Left colon (tissue), 2 donors: ENCODE results near the gene DSCAM. TPM values are rescaled to one million over a fixed set of nuclear protein-coding genes. Genes with fewer than 3 reads are reported as not detected.

Experiments
- ATAC-seq: fragments of 200-7000 bp; cut with Tn5 transposase; one replicate; pipeline ENCODE4 v1.9.1; 2020; ENCODE audit warnings: mild to moderate bottlenecking, moderate library complexity
- DNase-seq, 2 donors: peaks; one replicate each; pipeline ENCODE4 v3.0.0-alpha.2; 2020
- intact Hi-C, 2 donors: fragments of 100-400 bp; cut with DNase I in 1 of 2; cut with micrococcal nuclease in 1 of 2; formaldehyde crosslinking; loops; one replicate each; pipeline versions ENCODE4 v1.11.2 to v1.14.0; 2022; cut with DNase I, micrococcal nuclease
- total RNA-seq, 2 donors: library from RNA; stranded (reverse); fragmentation: NEBNext Ultra II Directional; extraction: Animal tissue kit (Norgen Biotek cat#: 25700); gene quantifications; one replicate each; pipeline ENCODE4 v1.2.1, GENCODE V29; 2021
- donor health status: DM: no; HTN: no; CAD: no.
- donor health status: DM: yes; HTN: yes; CAD: no.

DSCAM gene
- total RNA-seq, 2 donors from 2014 or later = not detected

DNA sequence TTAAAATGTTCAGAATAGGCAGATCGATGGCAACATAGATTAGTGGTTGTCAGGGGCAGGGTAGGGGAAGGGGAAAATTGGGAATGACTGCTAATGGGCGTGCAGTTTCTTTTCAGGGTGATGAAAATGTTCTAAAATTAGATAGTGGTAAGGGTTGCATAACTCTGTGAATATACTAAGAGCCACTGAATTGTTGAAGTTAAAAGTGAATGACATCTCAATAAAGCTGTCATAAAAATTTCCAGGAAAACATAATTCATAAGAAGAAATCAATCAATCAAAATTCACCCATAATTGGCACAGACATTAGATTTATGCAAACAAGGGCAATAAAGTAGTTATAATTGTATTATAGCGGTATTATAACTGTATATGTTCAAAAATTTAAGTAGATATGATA, 751.5 kb downstream of the DSCAM start:
- intact Hi-C loops = no loop called here
- no peak for ATAC-seq
- no peak for DNase-seq

GRCh38 chr21:40080385-40080784, 766.6 kb downstream of the DSCAM start:
- ATAC-seq (no peak), DNase-seq (no peak)
- intact Hi-C loops = no loop called here

DNA sequence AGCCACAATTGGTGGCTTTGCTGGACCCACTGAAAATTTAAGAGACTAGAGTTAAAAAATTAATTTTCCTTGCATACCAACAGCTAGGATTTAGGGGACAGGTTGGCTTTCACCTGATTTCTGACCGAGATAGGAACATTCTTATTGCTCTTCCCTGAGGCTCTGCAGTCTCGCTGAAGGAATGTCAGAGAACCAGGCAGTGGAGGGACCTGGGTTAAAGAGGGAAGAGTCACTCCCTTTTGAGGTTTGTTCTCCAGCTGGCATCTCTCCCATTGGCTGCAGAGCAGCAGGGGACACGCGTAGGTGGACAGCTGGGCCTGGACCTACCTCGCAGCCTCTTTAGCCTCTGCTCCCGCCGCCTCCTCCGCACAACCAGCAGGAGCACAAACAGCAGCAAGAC, 772.2 kb downstream of the DSCAM start:
- intact Hi-C loops = no loop called here
- no peak for DNase-seq
- no peak for ATAC-seq

GRCh38 chr21:40074198-40074597, 772.8 kb downstream of the DSCAM start:
- intact Hi-C loops = no loop called here
- ATAC-seq (no peak), DNase-seq (no peak)

GRCh38 chr21:40073642-40074041, 773.3 kb downstream of the DSCAM start:
- DNase-seq (no peak), ATAC-seq (no peak)
- intact Hi-C loops = no loop called here

GRCh38 chr21:40070871-40071270, 776.1 kb downstream of the DSCAM start:
- no peak for DNase-seq
- no peak for ATAC-seq
- intact Hi-C loops = no loop called here

GRCh38 chr21:40067751-40068150, 779.2 kb downstream of the DSCAM start:
- no peak for DNase-seq
- intact Hi-C loops = no loop called here
- ATAC-seq = no peak

DNA sequence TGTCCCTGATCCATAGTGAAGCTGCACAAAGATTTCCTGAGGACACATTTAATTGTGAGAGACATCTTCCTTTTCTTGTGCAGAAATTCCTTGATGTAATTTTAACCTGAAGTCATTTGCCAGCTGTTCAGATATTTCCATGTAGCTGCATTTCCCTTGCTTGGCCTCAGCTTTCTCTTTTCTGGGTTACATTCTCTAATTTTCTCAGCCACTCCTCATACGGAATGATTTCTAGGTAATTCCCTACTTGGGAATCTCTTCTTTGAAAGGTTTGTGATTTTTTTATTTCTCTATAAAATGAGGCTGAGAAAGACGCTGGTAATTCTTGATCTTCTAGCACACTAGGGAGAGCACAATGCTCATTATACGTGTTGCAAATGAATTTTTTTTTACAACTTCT, 780.7 kb downstream of the DSCAM start:
- intact Hi-C loops = no loop called here
- DNase-seq (no peak), ATAC-seq (no peak)

GRCh38 chr21:40060083-40060677, 786.8 kb downstream of the DSCAM start:
- intact Hi-C loops = no loop called here
- no peak for DNase-seq
- ATAC-seq = no peak

DNA sequence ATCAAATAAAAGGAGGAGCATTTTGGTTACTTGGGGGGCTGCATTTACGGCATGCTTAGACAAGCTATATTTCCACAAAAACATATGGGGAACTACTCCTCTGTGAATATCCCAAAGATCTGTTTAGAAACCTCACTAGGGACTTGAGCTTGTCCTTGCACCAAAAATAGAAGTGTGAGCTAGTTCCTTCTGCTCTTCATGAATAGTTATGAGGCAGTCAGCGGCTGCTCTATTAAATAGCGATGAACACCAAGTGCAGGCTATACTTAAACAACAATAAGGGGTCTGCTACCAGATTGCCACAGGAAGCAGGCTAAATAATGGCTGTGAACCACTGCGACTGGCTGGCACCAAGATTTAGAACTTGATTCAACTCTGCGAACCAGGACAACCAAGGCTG, 789.6 kb downstream of the DSCAM start:
- intact Hi-C loops = no loop called here
- DNase-seq (no peak), ATAC-seq (no peak)

DNA sequence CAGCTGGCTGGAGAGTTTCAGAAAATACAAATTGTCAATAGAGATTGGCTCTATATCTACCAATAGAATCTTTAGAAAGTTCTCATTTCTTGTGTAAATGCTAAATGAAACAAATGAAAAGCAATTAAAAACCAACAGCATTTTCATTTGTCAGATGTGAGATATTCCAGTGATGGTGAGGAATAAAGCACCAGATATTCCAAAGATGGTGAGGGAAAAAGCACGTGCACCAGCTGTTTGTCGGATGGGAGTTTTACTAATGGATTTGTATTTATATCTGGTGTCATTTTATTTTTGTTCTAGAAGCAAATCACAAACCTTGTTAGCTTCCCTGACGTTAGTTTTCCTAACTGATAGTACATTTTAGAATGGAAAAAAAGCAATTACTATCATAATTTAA, 790.9 kb downstream of the DSCAM start:
- DNase-seq (no peak), ATAC-seq (no peak)
- intact Hi-C loops = no loop called here

DNA sequence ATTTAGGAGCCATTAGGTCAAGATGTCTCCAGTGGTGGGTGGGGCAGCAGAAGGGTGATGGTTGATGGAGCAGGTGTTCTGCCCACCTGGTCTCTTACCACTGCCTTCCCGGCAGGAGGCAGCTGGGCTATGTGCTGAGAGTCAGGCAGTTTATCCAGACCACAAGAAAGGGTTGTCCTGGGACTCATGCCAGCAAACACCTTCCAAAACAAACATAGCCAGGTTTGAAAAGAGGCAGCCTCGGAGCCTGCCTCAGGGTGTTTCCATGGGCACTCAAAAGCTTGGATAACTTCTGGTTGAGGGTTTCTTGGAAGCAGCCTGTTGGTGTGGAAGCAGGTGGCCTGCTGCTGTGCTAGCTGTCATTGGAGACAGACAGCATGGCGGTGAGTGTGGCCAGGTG, 792.6 kb downstream of the DSCAM start:
- DNase-seq (peak; percentile 56 to 81), ATAC-seq (peak; percentile 89)
- intact Hi-C loops = no loop called here

- peak in 1 of 2 donors; percentile 51 for DNase-seq
- ATAC-seq = peak; percentile 15
- intact Hi-C loops = no loop called here
Measured at GRCh38 chr21:40053007-40053406, 794.0 kb downstream of the DSCAM start.

DNA sequence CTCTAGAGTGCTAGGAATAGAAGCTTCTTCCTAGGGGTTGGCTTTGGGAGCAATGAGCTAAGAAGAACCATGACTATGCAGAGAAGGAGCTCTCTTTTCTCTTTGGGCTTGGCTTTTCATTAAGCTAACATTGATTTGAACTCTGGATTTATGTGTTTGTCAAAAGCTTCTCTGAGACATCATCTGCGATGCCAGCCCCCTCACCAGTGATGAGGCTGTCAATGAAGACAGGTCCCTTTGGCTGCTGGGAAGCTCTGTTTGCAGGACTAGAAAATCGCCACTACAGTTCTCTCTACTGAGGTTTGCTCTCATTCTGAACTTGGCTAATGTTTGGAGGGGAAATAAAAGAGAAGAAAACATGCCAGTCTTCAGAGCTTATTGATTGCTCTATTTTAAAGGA, 794.7 kb downstream of the DSCAM start:
- intact Hi-C loops = no loop called here
- DNase-seq = no peak
- ATAC-seq = no peak

DNA sequence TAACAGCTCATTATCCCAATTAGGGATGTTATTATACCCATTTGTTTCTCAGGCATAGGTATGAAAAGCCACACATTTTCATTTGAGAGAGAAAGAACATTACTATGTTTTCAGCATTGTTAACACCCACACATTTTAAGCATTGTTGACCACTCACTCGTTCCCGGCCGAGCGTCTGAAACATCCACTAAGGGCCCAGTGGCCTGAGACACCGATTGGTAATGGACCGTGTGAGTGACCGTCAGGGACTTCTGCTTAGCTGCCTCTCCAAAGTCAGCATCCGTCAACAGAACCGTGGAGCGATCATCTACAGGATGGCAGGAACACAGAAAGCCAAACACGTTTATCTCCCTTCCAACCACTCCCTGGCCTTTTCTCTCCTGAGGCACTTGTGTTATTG, 795.2 kb downstream of the DSCAM start:
- intact Hi-C loops = no loop called here
- DNase-seq (no peak), ATAC-seq (no peak)

GRCh38 chr21:40049931-40050290, 797.0 kb downstream of the DSCAM start:
- intact Hi-C loops = no loop called here
- DNase-seq = no peak
- ATAC-seq = no peak

- ATAC-seq (no peak), DNase-seq (peak in 1 of 2 donors; percentile 44)
- intact Hi-C loops = no loop called here
Measured at GRCh38 chr21:40049031-40049930, 797.7 kb downstream of the DSCAM start.

GRCh38 chr21:40047993-40048730, 798.8 kb downstream of the DSCAM start:
- intact Hi-C loops = no loop called here
- no peak for ATAC-seq

GRCh38 chr21:40047211-40047610, 799.7 kb downstream of the DSCAM start:
- ATAC-seq (no peak), DNase-seq (no peak)
- intact Hi-C loops = no loop called here

More at GRCh38 chr21:40047993-40048730, 798.8 kb downstream of the DSCAM start:
- no peak for DNase-seq

DNA sequence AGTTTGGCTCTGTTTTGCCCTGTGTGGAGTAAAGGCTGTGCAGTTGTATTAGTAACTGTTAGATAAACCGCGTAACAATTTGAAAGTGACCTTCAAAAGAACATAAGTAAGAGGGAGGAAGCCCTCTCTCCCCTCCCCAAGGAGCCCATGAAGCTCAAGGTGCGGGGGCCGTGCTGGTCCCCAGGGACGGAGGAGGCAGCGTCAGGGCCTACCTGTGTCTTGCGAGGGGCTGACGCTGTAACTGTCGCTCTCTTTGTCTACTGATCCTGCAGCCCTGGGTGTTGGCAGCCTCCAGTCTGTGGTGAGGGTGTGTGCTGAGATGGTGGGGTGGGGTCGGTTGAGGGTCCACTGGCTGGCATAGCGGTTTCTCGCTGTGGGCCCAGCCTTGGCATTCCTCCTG, 803.1 kb downstream of the DSCAM start:
- no peak for ATAC-seq

More for the DNA sequence above, 803.1 kb downstream of the DSCAM start:
- no peak for DNase-seq
- intact Hi-C loops = no loop called here
